ENCODE data around the gene FAM131A.

FAM131A gene

DNA sequence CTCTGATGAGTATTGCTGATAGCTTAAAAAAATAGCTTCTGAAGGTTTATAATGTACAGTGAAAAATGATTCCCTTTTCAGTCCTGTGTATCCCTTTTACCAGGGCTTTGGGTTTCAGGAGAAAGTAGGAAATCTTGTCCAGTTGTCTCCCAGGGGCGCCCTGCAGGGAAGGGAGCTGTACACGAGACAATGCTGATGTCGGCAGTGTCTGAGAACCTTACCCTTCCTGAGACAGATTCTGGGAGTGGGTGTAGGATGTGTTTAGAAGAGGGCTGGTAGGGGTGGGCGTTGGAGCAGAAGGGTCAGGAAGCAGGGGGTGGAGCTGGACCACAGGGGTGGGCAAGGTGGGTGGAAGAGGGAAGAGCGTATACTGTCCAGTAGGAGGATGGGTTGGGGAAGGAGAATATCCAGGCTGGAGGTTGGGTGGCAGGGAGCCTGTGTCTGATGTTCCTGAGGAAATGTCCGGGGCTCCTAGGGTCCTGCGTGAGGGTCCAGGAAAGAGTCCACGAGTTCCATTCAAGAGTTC is 35.0 kb downstream of the FAM131A start:
- Histone ChIP-seq H3K36me3 (peaks cover 14% of the 10 kb centered on the region), H3K27ac (no peak overlapping the region), H3K4me3 (ENCODE audit: low read depth in 1 of 2, low read length in 1 of 2) (no peak overlapping the region), H3K9me3 (no peaks in the 10 kb centered on the region), H3K27me3 (peaks cover 47% of the 10 kb centered on the region), H3K4me1 (ENCODE audit: control insufficient read depth in 1 of 2, insufficient read depth in 1 of 2, low read depth in 1 of 2, low read length in 1 of 2) (peaks cover 1 to 3% of the 10 kb centered on the region in 2 experiments)
- TF ChIP-seq, protein P1, sequence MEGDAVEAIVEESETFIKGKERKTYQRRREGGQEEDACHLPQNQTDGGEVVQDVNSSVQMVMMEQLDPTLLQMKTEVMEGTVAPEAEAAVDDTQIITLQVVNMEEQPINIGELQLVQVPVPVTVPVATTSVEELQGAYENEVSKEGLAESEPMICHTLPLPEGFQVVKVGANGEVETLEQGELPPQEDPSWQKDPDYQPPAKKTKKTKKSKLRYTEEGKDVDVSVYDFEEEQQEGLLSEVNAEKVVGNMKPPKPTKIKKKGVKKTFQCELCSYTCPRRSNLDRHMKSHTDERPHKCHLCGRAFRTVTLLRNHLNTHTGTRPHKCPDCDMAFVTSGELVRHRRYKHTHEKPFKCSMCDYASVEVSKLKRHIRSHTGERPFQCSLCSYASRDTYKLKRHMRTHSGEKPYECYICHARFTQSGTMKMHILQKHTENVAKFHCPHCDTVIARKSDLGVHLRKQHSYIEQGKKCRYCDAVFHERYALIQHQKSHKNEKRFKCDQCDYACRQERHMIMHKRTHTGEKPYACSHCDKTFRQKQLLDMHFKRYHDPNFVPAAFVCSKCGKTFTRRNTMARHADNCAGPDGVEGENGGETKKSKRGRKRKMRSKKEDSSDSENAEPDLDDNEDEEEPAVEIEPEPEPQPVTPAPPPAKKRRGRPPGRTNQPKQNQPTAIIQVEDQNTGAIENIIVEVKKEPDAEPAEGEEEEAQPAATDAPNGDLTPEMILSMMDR (IDR thresholded peaks at IDR 0.05) = no peak

- Histone ChIP-seq H3K27me3 (peaks cover 53% of the 10 kb centered on the region), H3K36me3 (peaks cover 12% of the 10 kb centered on the region), H3K4me1 (ENCODE audit: control insufficient read depth in 1 of 2, insufficient read depth in 1 of 2, low read depth in 1 of 2, low read length in 1 of 2) (peaks cover 5 to 7% of the 10 kb centered on the region in 2 experiments), H3K9me3 (no peaks in the 10 kb centered on the region), H3K4me3 (ENCODE audit: low read depth in 1 of 2, low read length in 1 of 2) (no peak overlapping the region), H3K27ac (no peak overlapping the region)
- TF ChIP-seq, protein P1 (IDR thresholded peaks at IDR 0.05) = no peak
Measured at GRCh38 chr3:184372911-184373310, 35.5 kb downstream of the FAM131A start.

DNA sequence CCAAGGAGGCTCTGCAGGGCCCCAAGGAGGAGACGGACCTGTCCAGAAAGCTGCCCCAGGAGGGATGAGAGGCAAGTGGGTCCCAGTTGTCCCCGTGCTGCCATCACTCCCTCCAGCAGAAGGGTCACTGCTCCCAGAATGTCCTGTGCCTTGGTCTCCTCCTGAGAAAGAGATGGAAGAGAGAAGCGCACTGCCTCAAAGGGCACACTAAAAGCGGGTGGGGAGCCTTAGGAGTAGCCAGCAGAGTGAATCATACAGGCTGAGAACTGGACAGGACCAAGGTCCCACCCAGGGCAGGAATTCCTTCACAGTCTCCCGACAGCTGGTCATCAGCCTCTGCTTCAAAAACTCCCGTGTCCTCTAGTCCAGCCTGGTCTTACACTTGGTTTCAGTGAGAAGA is 36.0 kb downstream of the FAM131A start:
- peaks cover 5 to 7% of the 10 kb centered on the region in 2 experiments for H3K4me1 ChIP-seq (ENCODE audit: control insufficient read depth in 1 of 2, insufficient read depth in 1 of 2, low read depth in 1 of 2, low read length in 1 of 2)
- H3K9me3 ChIP-seq = no peaks in the 10 kb centered on the region
- TF ChIP-seq, protein P1 (IDR thresholded peaks at IDR 0.05) = no peak
- no peak overlapping the region for H3K4me3 ChIP-seq (ENCODE audit: low read depth in 1 of 2, low read length in 1 of 2)
- H3K36me3 ChIP-seq = peaks cover 7% of the 10 kb centered on the region
- H3K27me3 ChIP-seq = peaks cover 58% of the 10 kb centered on the region
- H3K27ac ChIP-seq = no peak overlapping the region

DNA sequence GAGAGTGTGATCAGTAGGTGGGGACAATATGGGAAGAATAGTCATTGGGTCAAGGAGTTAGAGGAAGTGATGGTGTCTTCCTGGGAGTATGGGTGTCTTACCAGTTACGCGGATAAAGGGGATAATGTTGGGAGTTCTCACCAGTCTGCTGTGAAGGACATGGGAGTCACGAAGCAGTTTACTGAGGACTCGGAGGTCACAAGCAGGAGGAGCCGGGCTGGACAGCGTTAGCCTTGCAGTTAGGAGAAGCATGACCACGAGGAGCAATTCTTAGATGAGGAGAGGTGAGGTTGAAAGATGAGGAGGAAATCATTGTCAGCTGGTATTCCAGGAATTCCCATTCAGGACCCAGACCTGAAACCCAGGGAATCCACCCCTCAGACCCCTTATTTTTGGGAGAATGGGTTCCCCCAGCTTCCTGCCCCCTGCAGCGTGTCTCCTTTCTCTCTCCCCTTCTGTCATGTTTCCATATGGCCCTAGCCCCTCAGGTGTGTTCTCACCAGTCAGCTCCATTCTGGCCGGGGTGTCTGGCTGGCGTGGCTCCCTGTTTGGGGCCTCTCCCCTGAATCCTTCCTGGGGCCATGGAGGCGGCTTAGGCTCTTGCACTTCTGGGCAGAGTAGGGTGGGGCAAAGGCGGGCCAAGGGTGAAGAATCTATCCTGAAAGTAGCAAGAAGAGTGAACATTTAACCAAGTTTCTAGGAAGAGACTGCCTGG is 38.5 kb downstream of the FAM131A start:
- Histone ChIP-seq H3K4me1 (ENCODE audit: control insufficient read depth in 1 of 2, insufficient read depth in 1 of 2, low read depth in 1 of 2, low read length in 1 of 2) (peaks cover 10 to 11% of the 10 kb centered on the region in 2 experiments), H3K36me3 (no peaks in the 10 kb centered on the region), H3K27me3 (peaks cover 82% of the 10 kb centered on the region), H3K27ac (no peak overlapping the region), H3K9me3 (no peaks in the 10 kb centered on the region), H3K4me3 (ENCODE audit: low read depth in 1 of 2, low read length in 1 of 2) (no peak overlapping the region)
- TF ChIP-seq, protein P1 (IDR thresholded peaks at IDR 0.05) = no peak

GRCh38 chr3:184377374-184377773 is 40.0 kb downstream of the FAM131A start:
- H3K27me3 ChIP-seq = peaks cover 97% of the 10 kb centered on the region
- H3K4me3 ChIP-seq (ENCODE audit: low read depth in 1 of 2, low read length in 1 of 2) = no peak overlapping the region

More at GRCh38 chr3:184377374-184377773, 40.0 kb downstream of the FAM131A start:
- no peaks in the 10 kb centered on the region for H3K9me3 ChIP-seq
- H3K36me3 ChIP-seq = no peaks in the 10 kb centered on the region
- H3K27ac ChIP-seq = no peak overlapping the region
- TF ChIP-seq, protein P1 (IDR thresholded peaks at IDR 0.05) = no peak
- peaks cover 17% of the 10 kb centered on the region in 2 experiments for H3K4me1 ChIP-seq (ENCODE audit: control insufficient read depth in 1 of 2, insufficient read depth in 1 of 2, low read depth in 1 of 2, low read length in 1 of 2)
